HepG2 (cell line): ENCODE measurements around the gene UCHL3. TPM values are rescaled to one million over a fixed set of nuclear protein-coding genes. Genes with fewer than 3 reads are reported as not detected.

Experiments
- ATAC-seq: fragments of 200-7000 bp; cut with Tn5 transposase; 3 replicates; pipeline ENCODE4 v1.9.1; 2020; ENCODE audit warnings: mild to moderate bottlenecking, moderate library complexity
- BruUV-seq: library from RNA; stranded (reverse); fragments of 400-500 nt; replicated peaks from 2 replicates; lab custom pipeline; 2021; lab: Mats Ljungman, UMichigan
- CTCF ChIA-PET: fragments of 300-600 bp; formaldehyde crosslinking; extraction: SDS; loops from one replicate; lab custom pipeline; 2021; ENCODE audit warnings: low total read pairs, inconsistent platforms, low intra/inter-chr PET ratio; lab: Yijun Ruan, JAX
- POLR2A ChIA-PET: fragments of 350-600 bp; sonication (Branson Sonifier 250); formaldehyde crosslinking; loops from one replicate; lab custom pipeline; 2020; ENCODE audit warnings: antibody characterized with exemption, inconsistent platforms; lab: Yijun Ruan, JAX
- DNase-seq: peaks from one replicate; pipeline ENCODE4 v3.0.0-alpha.2; 2015; ENCODE audit warnings: low spot score
- FAIRE-seq: peaks from 3 replicates; lab custom pipeline; 2011; peaks lifted over from hg19 to GRCh38; lab: Jason Lieb, UNC
- H2AFZ ChIP-seq: one replicate; pipeline ENCODE4 v1.6.1; 2011; ENCODE audit warnings: low read length, inconsistent platforms
- H3K27ac ChIP-seq: fragments of 300-600 bp; 3 replicates; pipeline ENCODE4 v1.8.0; 2011; ENCODE audit warnings: mixed run types, mild to moderate bottlenecking, mixed read lengths, low read length, inconsistent platforms; ENCODE audit not compliant: insufficient read depth; ENCODE audit errors: extremely low read length
- H3K27me3 ChIP-seq, 2 experiments: fragments of 200-600 bp in 1 of 2; 2 replicates in 1 of 2; 3 replicates in 1 of 2; pipeline versions ENCODE4 v1.6.0 to v1.8.0; 2011; ENCODE audit warnings: low read length in 2 of 2, mild to moderate bottlenecking in 2 of 2, moderate library complexity in 2 of 2, inconsistent platforms in 1 of 2; ENCODE audit not compliant: insufficient read depth in 2 of 2, control insufficient read depth in 1 of 2
- H3K36me3 ChIP-seq, 2 experiments: fragments of 200-600 bp in 1 of 2; replicated peaks in 1 of 2; 2 replicates in 1 of 2; 3 replicates in 1 of 2; pipeline versions ENCODE4 v1.5.1 to v1.8.0; 2011; ENCODE audit warnings: low read length in 2 of 2, inconsistent platforms in 1 of 2; ENCODE audit not compliant: insufficient read depth in 2 of 2, control insufficient read depth in 1 of 2
- H3K4me1 ChIP-seq: 2 replicates; pipeline ENCODE4 v1.5.1; 2012; ENCODE audit warnings: low read length, inconsistent platforms; ENCODE audit not compliant: insufficient read depth
- H3K4me2 ChIP-seq: 2 replicates; pipeline ENCODE4 v1.6.0; 2011; ENCODE audit warnings: low read depth, low read length, inconsistent platforms
- H3K4me3 ChIP-seq, 3 experiments: fragments of 200-600 bp in 1 of 3; sonication (generic), shearing (Covaris generic) in 1 of 3; replicated peaks in 1 of 3; 2 replicates each; pipeline ENCODE4 v1.5.1; 2011 to 2016; ENCODE audit warnings: low read length in 3 of 3, inconsistent platforms in 2 of 3, low read depth in 2 of 3, mild to moderate bottlenecking in 2 of 3, control low read depth in 1 of 3, mixed read lengths in 1 of 3; ENCODE audit not compliant: insufficient read depth in 1 of 3
- H3K79me2 ChIP-seq: one replicate; pipeline ENCODE4 v1.6.1; 2011; ENCODE audit warnings: low read length, inconsistent platforms; ENCODE audit not compliant: insufficient read depth
- H3K9ac ChIP-seq: 2 replicates; pipeline ENCODE4 v1.6.0; 2011; ENCODE audit warnings: mild to moderate bottlenecking, low read depth, low read length, inconsistent platforms; ENCODE audit not compliant: insufficient read depth
- H3K9me3 ChIP-seq: 2 replicates; pipeline ENCODE4 v1.5.1; 2012; ENCODE audit warnings: mild to moderate bottlenecking, low read length
- H4K20me1 ChIP-seq: 2 replicates; pipeline ENCODE4 v1.6.0; 2011; ENCODE audit warnings: inconsistent platforms, mild to moderate bottlenecking, low read length, moderate library complexity; ENCODE audit not compliant: insufficient read depth
- HCFC1 ChIP-seq: fragments of 150-350 bp; IDR thresholded peaks from 2 replicates; pipeline ENCODE4 v1.6.1; 2014; ENCODE audit warnings: low read depth, low read length
- NR2F1 ChIP-seq, 2 experiments: fragments of 450-650 bp in 1 of 2; formaldehyde crosslinking in 1 of 2; IDR thresholded peaks; 2 replicates each; pipeline versions ENCODE4 v1.5.0 to v1.6.1; 2016 to 2020; ENCODE audit warnings: mild to moderate bottlenecking in 1 of 2, missing compliant biosample characterization in 1 of 2, missing genetic modification reagents in 1 of 2, moderate library complexity in 1 of 2
- THAP9 ChIP-seq: sonication (generic); formaldehyde crosslinking; IDR thresholded peaks from 2 replicates; pipeline ENCODE4; 2020; ENCODE audit warnings: missing genetic modification reagents, mild to moderate bottlenecking, borderline replicate concordance
- ZNF121 ChIP-seq: sonication (generic); formaldehyde crosslinking; IDR thresholded peaks from 2 replicates; pipeline ENCODE4 v1.5.0; 2020; ENCODE audit warnings: mild to moderate bottlenecking, missing genetic modification reagents
- ZNF569 ChIP-seq: sonication (generic); formaldehyde crosslinking; IDR thresholded peaks from 2 replicates; pipeline ENCODE4 v1.5.0; 2020; ENCODE audit warnings: mild to moderate bottlenecking, missing genetic modification reagents, moderate library complexity, borderline replicate concordance
- ZNF7 ChIP-seq: IDR thresholded peaks from 2 replicates; pipeline ENCODE4 v1.6.1; 2016; ENCODE audit warnings: missing biosample characterization, missing genetic modification reagents
- ZNF770 ChIP-seq: sonication (generic); formaldehyde crosslinking; IDR thresholded peaks from 2 replicates; pipeline ENCODE4 v1.5.0; 2020; ENCODE audit warnings: mild to moderate bottlenecking, missing genetic modification reagents
- WGBS: methylation state at CpG from one replicate; pipeline ENCODE4 v1.1.6; 2017; ENCODE audit warnings: low lambda C conversion rate; 5-methylcytosine and 5-hydroxymethylcytosine counted together
- in situ Hi-C: cut with HindIII; loops from 2 replicates; pipeline ENCODE4 v1.10.0; 2017; ENCODE audit warnings: low pct_unique_long_range_greater_than_20kb; ENCODE audit not compliant: extremely low pct_ligation_motif_present
- intact Hi-C: fragments of 100-400 bp; cut with micrococcal nuclease; formaldehyde crosslinking; loops from one replicate; pipeline ENCODE4 v1.10.0; 2022; ENCODE audit not compliant: unreplicated experiment
- polyA plus RNA-seq, 8 experiments: library from polyadenylated mRNA; depleted of rRNA in 3 of 8; stranded (reverse) in 7 of 8; unstranded in 1 of 8; fragments of >200 nt; fragmentation: Illumina TruSeq in 4 of 8; extraction: Trizol in 4 of 8; gene quantifications; 2 replicates each; pipeline versions ENCODE4 v1.2.1 to v1.2.3, GENCODE V29; 2011 to 2016; ENCODE audit warnings: low read depth in 4 of 8, missing spikeins in 1 of 8, mixed read lengths in 1 of 8; ENCODE audit not compliant: insufficient read depth in 1 of 8
- total RNA-seq, 5 experiments: library from RNA; depleted of rRNA; stranded (reverse); fragments of >200 nt; fragmentation: Illumina TruSeq; extraction: Trizol; gene quantifications; 2 replicates each; pipeline ENCODE4 v1.2.3, GENCODE V29; 2016; ENCODE audit warnings: low read depth in 1 of 5

The UCHL3 gene
- total and polyA plus RNA-seq, 2 of the 13 experiments (the other 11 are each of a cell fraction or from before 2014, with no cell fraction given), result 36.2 to 93.3 TPM

GRCh38 chr13:75556961-75557360, 7.4 kb downstream of the UCHL3 start:
- H3K27me3 ChIP-seq, result no peaks in the 10 kb centered on the region
- WGBS, result 97% methylated on average over 2 of the region's 2 CpGs
- H3K27ac ChIP-seq, result no peak overlapping the region
- peaks cover 12% of the 10 kb centered on the region; the same call in 1 of the 2 replicates for H3K4me1 ChIP-seq
- peaks cover 9% of the 10 kb centered on the region for H3K79me2 ChIP-seq
- H4K20me1 ChIP-seq, result no peaks in the 10 kb centered on the region
- FAIRE-seq, result no peak
- no peak overlapping the region for H3K9ac ChIP-seq
- TF ChIP-seq ZNF121 (0 out of 2 replicates have a peak, but pooled peaks have one; percentile 28), THAP9 (CRISPR knock-in tag) (no peak), HCFC1 (no peak), NR2F1 (CRISPR knock-in tag; IDR thresholded peaks at IDR 0.05) (no peak), ZNF770 (CRISPR knock-in tag) (0 out of 2 replicates have a peak, but pooled peaks have one; percentile 17), ZNF569 (CRISPR knock-in tag) (no peak), ZNF7 (CRISPR knock-in tag) (no peak)
- in situ Hi-C loops, result no loop called here
- no peak overlapping the region for H3K4me2 ChIP-seq
- no TSS peak for BruUV-seq
- H3K9me3 ChIP-seq, result no peaks in the 10 kb centered on the region
- ChIA-PET POLR2A (no interaction called here), CTCF (no interaction called here)
- no peak for DNase-seq
- peaks cover 2 to 23% of the 10 kb centered on the region in 2 experiments; a peak in 4 of 5 replicates for H3K36me3 ChIP-seq
- H3K4me3 ChIP-seq, result no peak overlapping the region
- ATAC-seq, result no peak
- intact Hi-C loops, result no loop called here
- H2AFZ ChIP-seq, result no peak overlapping the region
